ENCODE results near the gene ENO3. TPM values are rescaled to one million over a fixed set of nuclear protein-coding genes. Genes with fewer than 3 reads are reported as not detected.
A peak's percentile ranks its signal among the peaks of the same experiment; 100 is the strongest.

ENO3 gene
- total and polyA plus RNA-seq, 2 experiments from 2014 or later = 18.7 to 30.2 TPM

GRCh38 chr17:4970273-4970672 is 19.4 kb downstream of the ENO3 start:
- Histone ChIP-seq H3K79me2 (peaks cover 64% of the 10 kb centered on the region), H4K20me1 (ENCODE audit: insufficient read depth, poor library complexity, severe bottlenecking) (no peaks in the 10 kb centered on the region), H3K9me3 (ENCODE audit: low read depth) (no peaks in the 10 kb centered on the region), H3K4me3 (no peak overlapping the region), H3K9me2 (replicated peaks; ENCODE audit: insufficient read depth) (no peaks in the 10 kb centered on the region), H3K36me3 (replicated peaks; ENCODE audit: insufficient read depth, low read depth) (no peaks in the 10 kb centered on the region), H3K27ac (peak overlapping the region; percentile 93), H3K4me2 (peak overlapping the region; percentile 89), H2AFZ (no peak overlapping the region), H3K4me1 (ENCODE audit: insufficient read depth) (peaks cover 22% of the 10 kb centered on the region), H3K27me3 (no peaks in the 10 kb centered on the region)
- WGBS (ENCODE audit: low lambda C conversion rate, missing lambda C conversion rate) = 98% methylated on average over 8 of the region's 8 CpGs
- DNase-seq (ENCODE audit: low spot score) = no peak
- TF ChIP-seq CTCF (IDR thresholded peaks at IDR 0.05; ENCODE audit: poor library complexity) (no peak), EZH2phosphoT487 (IDR thresholded peaks at IDR 0.05; ENCODE audit: low read depth, severe bottlenecking, unreplicated experiment) (no peak), EZH2 (IDR thresholded peaks at IDR 0.05; ENCODE audit: borderline replicate concordance) (no peak)

- 95% methylated on average over 6 of the region's 6 CpGs for WGBS (ENCODE audit: low lambda C conversion rate, missing lambda C conversion rate)
- Histone ChIP-seq H3K4me2 (no peak overlapping the region), H2AFZ (no peak overlapping the region), H3K4me1 (ENCODE audit: insufficient read depth) (peaks cover 14% of the 10 kb centered on the region), H3K27ac (no peak overlapping the region), H3K79me2 (peaks cover 51% of the 10 kb centered on the region), H3K27me3 (no peaks in the 10 kb centered on the region), H3K4me3 (no peak overlapping the region), H4K20me1 (ENCODE audit: insufficient read depth, poor library complexity, severe bottlenecking) (no peaks in the 10 kb centered on the region), H3K36me3 (replicated peaks; ENCODE audit: insufficient read depth, low read depth) (no peaks in the 10 kb centered on the region), H3K9me3 (ENCODE audit: low read depth) (no peaks in the 10 kb centered on the region), H3K9me2 (replicated peaks; ENCODE audit: insufficient read depth) (no peaks in the 10 kb centered on the region)
- TF ChIP-seq CTCF (IDR thresholded peaks at IDR 0.05; ENCODE audit: poor library complexity) (no peak), EZH2phosphoT487 (IDR thresholded peaks at IDR 0.05; ENCODE audit: low read depth, severe bottlenecking, unreplicated experiment) (no peak), EZH2 (IDR thresholded peaks at IDR 0.05; ENCODE audit: borderline replicate concordance) (no peak)
- DNase-seq (ENCODE audit: low spot score) = no peak
Observed at GRCh38 chr17:4971826-4972225, 20.9 kb downstream of the ENO3 start.

GRCh38 chr17:4972322-4972721 is 21.4 kb downstream of the ENO3 start:
- no peak overlapping the region for H3K27ac ChIP-seq
- no peak overlapping the region for H3K4me2 ChIP-seq
- H3K4me3 ChIP-seq = no peak overlapping the region
- no peaks in the 10 kb centered on the region for H4K20me1 ChIP-seq (ENCODE audit: insufficient read depth, poor library complexity, severe bottlenecking)
- DNase-seq (ENCODE audit: low spot score) = no peak
- H3K36me3 ChIP-seq (replicated peaks; ENCODE audit: insufficient read depth, low read depth) = no peaks in the 10 kb centered on the region
- no peaks in the 10 kb centered on the region for H3K9me3 ChIP-seq (ENCODE audit: low read depth)
- peaks cover 14% of the 10 kb centered on the region for H3K4me1 ChIP-seq (ENCODE audit: insufficient read depth)
- WGBS (ENCODE audit: low lambda C conversion rate, missing lambda C conversion rate) = 89% methylated on average over 12 of the region's 12 CpGs
- H3K27me3 ChIP-seq = no peaks in the 10 kb centered on the region
- H3K79me2 ChIP-seq = peaks cover 51% of the 10 kb centered on the region
- no peaks in the 10 kb centered on the region for H3K9me2 ChIP-seq (replicated peaks; ENCODE audit: insufficient read depth)
- no peak for TF ChIP-seq EZH2phosphoT487 (IDR thresholded peaks at IDR 0.05; ENCODE audit: low read depth, severe bottlenecking, unreplicated experiment)
- TF ChIP-seq EZH2 (IDR thresholded peaks at IDR 0.05; ENCODE audit: borderline replicate concordance) = no peak
- no peak for TF ChIP-seq CTCF (IDR thresholded peaks at IDR 0.05; ENCODE audit: poor library complexity)
- no peak overlapping the region for H2AFZ ChIP-seq

GRCh38 chr17:4972752-4973151 is 21.8 kb downstream of the ENO3 start:
- no peak overlapping the region for H2AFZ ChIP-seq
- H3K27me3 ChIP-seq = no peaks in the 10 kb centered on the region
- WGBS (ENCODE audit: low lambda C conversion rate, missing lambda C conversion rate) = 58% methylated on average over 10 of the region's 12 CpGs
- no peak overlapping the region for H3K4me2 ChIP-seq
- H3K9me3 ChIP-seq (ENCODE audit: low read depth) = no peaks in the 10 kb centered on the region
- peaks cover 51% of the 10 kb centered on the region for H3K79me2 ChIP-seq
- no peaks in the 10 kb centered on the region for H4K20me1 ChIP-seq (ENCODE audit: insufficient read depth, poor library complexity, severe bottlenecking)
- DNase-seq (ENCODE audit: low spot score) = no peak
- TF ChIP-seq EZH2phosphoT487 (IDR thresholded peaks at IDR 0.05; ENCODE audit: low read depth, severe bottlenecking, unreplicated experiment) (no peak), EZH2 (IDR thresholded peaks at IDR 0.05; ENCODE audit: borderline replicate concordance) (no peak), CTCF (IDR thresholded peaks at IDR 0.05; ENCODE audit: poor library complexity) (no peak)
- peaks cover 14% of the 10 kb centered on the region for H3K4me1 ChIP-seq (ENCODE audit: insufficient read depth)
- H3K4me3 ChIP-seq = no peak overlapping the region
- no peaks in the 10 kb centered on the region for H3K36me3 ChIP-seq (replicated peaks; ENCODE audit: insufficient read depth, low read depth)
- no peak overlapping the region for H3K27ac ChIP-seq
- no peaks in the 10 kb centered on the region for H3K9me2 ChIP-seq (replicated peaks; ENCODE audit: insufficient read depth)
